HG02943 (cell line): ENCODE measurements around the gene MBD5.
"Not testable (repeated sequence)": the region's sequence is repeated elsewhere in the genome, so short reads cannot be mapped to it uniquely, and the experiment has no call there.

Experiments
- ATAC-seq: cut with Tn5 transposase; IDR thresholded peaks from one replicate; pipeline ENCODE4 v1.9.1; 2021; ENCODE audit warnings: mild to moderate bottlenecking, low read depth, moderate library complexity; ENCODE audit not compliant: unreplicated experiment

The MBD5 gene

GRCh38 chr2:148021059-148021861, at the start of gene MBD5:
Gene MBD5 (plus strand): TSS chr2:148021091.
- peak; percentile 37 for ATAC-seq

GRCh38 chr2:147976102-147976501, 44.8 kb upstream of the MBD5 start:
- ATAC-seq = no peak

GRCh38 chr2:147977679-147978078, 43.2 kb upstream of the MBD5 start:
- no peak for ATAC-seq

GRCh38 chr2:147980940-147981528, 39.9 kb upstream of the MBD5 start:
- no peak for ATAC-seq

- ATAC-seq = no peak
These were observed 31.8 kb upstream of the MBD5 start for GRCh38 chr2:147989102-147989501.

GRCh38 chr2:147989809-147990403, 31.0 kb upstream of the MBD5 start:
- ATAC-seq = peak; percentile 83

- not testable (repeated sequence) for ATAC-seq
These were observed 25.9 kb upstream of the MBD5 start for GRCh38 chr2:147994965-147995364.

GRCh38 chr2:147996828-147997227, 24.1 kb upstream of the MBD5 start:
- ATAC-seq = no peak

GRCh38 chr2:147998203-147998602, 22.7 kb upstream of the MBD5 start:
- ATAC-seq = no peak

GRCh38 chr2:147999126-147999525, 21.8 kb upstream of the MBD5 start:
- ATAC-seq = no peak

- ATAC-seq = no peak
These were observed 20.8 kb upstream of the MBD5 start for GRCh38 chr2:148000095-148000494.

GRCh38 chr2:148002420-148002819, 18.5 kb upstream of the MBD5 start:
- not testable (repeated sequence) for ATAC-seq

GRCh38 chr2:148006249-148007007, 14.5 kb upstream of the MBD5 start:
- no peak for ATAC-seq

- no peak for ATAC-seq
These were observed 13.5 kb upstream of the MBD5 start for GRCh38 chr2:148007219-148007900.

GRCh38 chr2:148008411-148008810, 12.5 kb upstream of the MBD5 start:
- not testable (repeated sequence) for ATAC-seq

- no peak for ATAC-seq
These were observed 7.0 kb upstream of the MBD5 start for GRCh38 chr2:148013876-148014275.

- no peak for ATAC-seq
These were observed 6.3 kb upstream of the MBD5 start for GRCh38 chr2:148014616-148015015.

- ATAC-seq = peak; percentile 87
These were observed 506 bp upstream of the MBD5 start, which contains the start of gene ORC4 for GRCh38 chr2:148020111-148021058. Gene ORC4 (minus strand): TSS chr2:148020737. CDS start chr2:147975958, 44,779 bp downstream.

- ATAC-seq = no peak
These were observed 995 bp downstream of the MBD5 start for GRCh38 chr2:148021886-148022285.
